ENCODE results near the gene VASN.

DNA sequence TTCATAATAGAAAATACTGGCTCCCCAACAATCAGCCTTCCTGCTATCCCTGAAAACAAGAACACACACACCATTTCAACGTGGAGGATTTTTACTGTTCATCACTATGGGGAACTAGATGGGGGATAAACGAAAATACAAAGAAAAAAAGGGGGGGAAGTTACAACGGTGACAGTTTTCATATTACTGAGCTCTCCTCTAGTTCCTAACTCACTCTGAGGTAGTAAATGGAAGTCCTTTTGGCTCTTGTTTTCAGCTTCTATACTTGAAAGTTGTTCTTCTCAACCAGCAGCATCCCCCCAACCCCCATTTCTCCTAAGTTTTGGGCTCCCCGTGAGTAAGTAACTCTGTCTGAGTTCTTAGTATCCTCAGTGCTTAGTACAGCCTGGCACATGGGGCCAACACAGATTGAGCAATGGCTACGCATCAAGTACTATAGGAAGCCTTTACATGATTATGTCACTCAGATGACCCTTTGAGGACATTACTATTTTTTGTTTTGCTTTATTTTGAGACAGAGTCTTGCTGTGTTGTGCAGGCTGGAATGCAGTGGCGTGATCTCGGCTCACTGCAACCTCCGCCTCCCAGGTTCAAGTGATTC lies 49.0 kb downstream of the VASN start:
- TF ChIP-seq EP300 (IDR thresholded peaks at IDR 0.05) (no peak), CTCF (IDR thresholded peaks at IDR 0.05) (no peak), POLR2AphosphoS5 (IDR thresholded peaks at IDR 0.05) (no peak), POLR2A (IDR thresholded peaks at IDR 0.05; ENCODE audit: low read depth) (no peak)
